Endometrial microvascular endothelial cells (primary cell): Measurements from ENCODE around the gene SCN3A. TPM values are rescaled to one million over a fixed set of nuclear protein-coding genes. Genes with fewer than 3 reads are reported as not detected.

ENCODE experiments used
- in situ Hi-C: cut with HindIII; loops from 2 replicates; pipeline ENCODE4 v1.10.0; 2017; ENCODE audit warnings: low sequenced_read_pairs, low pct_unique_long_range_greater_than_20kb; ENCODE audit errors: inconsistent ontology term
- total RNA-seq: library from RNA; depleted of rRNA; stranded (reverse); fragments of >200 nt; gene quantifications from one replicate; pipeline ENCODE4 v1.2.3, GENCODE V29; 2015; ENCODE audit errors: inconsistent ontology term

SCN3A gene
- total RNA-seq, 1 donor from 2014 or later: not detected

DNA sequence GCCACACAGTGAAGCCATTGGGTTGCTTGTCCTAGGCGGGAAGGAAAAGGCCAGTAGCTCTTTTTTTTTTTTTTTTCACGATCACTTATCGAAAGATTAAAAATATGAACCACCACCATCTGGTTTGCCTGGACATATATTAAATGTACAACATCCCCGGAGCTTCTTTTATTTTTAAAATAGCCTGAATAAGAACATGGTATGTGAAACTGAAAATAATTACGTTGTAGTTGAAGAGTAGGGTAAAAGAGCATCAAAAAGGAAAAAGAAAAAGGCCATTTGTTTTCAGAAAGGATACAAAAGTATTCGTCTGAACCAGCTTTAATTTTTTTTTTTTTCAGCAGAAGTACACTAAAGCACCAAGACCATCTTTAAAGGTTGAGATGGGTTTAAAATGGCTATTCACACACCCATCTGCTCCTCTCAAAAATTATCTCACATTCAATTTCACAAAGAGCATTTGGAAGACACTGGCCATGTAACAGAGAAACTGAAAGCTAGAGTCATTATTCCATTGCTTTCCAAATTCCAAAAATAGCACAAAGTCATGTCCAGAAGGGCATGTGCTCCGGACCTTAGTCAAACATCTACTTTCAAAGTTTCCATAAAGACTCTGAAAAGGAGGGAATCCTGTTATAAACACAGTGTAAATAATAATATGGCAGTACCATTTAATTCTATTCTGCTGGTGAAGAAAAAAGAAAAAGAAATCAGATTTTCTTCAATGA is 82.9 kb downstream of the SCN3A start:
- in situ Hi-C loops: no loop called here

DNA sequence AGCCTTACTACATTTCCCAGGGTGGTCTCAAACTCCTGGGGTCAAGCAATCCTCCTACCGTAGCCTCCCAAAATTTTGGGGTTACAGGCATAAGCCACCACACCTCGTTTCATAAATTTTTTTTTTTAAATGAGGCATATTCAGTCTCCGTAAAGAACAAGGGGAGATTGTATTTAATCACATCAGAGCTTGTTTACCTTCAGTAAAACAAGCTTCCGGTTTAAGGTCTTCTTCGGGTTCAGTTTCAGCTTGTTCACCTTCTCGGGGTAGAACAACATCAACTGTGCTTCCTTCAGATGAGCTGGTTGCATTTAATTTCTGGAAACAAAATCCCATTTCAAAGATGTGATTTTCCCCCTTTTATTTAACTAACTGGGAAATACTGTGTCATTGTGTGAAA is 88.6 kb downstream of the SCN3A start:
- in situ Hi-C loops: no loop called here

DNA sequence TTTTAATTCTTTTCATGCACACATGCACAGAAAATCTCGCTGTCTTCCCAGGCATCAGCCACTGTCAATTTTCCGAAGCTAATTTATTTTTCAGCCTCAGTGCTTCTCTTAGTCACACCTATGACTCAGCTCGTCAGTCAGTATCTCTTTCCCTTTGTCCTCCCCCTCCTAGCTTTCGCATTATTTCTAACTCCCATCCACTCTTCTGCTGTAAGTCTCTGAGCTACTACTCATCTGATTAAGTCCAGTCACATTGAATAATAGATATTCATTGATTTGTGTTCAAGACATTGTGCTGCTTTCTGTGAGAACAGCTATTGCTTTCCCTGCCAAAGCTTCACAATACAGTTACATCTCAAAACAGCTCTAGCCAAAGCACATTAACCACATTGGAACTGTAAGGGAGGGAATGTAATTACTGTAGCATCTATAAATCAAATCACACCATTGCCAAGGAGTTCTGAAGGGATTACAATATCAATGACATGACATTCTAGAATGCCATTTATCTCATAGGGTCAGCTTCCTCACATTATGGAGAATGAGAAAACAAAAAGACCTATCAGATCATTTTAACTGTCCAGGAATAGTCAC is 89.4 kb downstream of the SCN3A start:
- in situ Hi-C loops: no loop called here

DNA sequence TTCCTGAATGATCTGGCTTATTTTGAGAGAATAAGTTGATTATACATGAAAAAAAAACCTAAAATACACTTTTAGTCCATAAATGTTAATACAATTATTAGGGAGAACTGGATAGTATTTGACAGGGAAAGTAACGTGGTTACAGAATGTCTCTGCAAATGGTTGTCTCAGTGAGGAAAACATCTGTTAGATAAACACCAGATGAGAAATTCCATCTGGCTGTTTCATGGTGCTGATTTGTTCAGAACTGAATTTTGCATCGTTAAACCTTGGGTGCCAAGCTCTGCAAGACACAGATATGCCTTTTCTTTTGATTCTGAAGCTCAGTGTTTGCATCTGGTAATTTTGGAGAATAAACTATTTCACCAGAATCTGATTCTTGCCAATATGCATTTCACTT is 90.4 kb downstream of the SCN3A start:
- in situ Hi-C loops: no loop called here

DNA sequence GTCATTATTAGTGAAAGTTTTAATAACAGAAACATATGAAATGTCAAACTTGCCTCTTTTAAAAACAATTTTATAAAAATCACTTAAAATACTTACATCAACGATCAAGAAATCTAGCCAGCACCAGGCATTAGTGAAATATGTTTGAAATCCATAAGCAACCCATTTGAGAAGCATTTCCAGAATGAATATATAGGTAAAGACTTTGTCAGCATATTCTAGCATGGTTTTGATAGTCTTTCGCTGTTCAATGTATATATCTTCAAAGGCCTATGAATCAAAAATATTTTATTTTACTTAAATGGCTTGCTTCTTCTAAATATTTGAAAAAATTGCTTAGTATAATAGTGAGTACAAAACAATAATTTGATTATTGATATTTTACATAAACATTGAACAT is 91.1 kb downstream of the SCN3A start:
- in situ Hi-C loops: no loop called here

DNA sequence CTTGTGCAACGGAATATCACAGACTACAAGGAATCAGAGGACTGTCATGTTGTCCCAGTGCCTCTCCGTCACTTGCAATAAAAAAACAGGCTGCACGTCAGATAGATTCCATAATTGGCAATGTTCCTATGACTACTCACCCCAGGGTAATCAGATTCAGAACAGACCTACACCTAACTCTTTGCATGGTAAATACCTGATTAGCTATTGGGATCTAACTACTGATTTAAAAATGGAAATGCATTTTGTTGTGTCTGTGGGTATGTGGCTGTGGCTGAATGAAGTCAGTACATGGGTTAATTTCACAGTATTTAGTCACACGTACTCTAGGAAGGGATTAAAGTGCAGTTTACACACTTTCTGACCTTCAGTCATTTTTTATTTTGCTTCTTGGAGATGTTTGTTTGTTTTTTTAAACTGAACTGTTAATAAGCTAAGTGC is 91.7 kb downstream of the SCN3A start:
- in situ Hi-C loops: no loop called here

DNA sequence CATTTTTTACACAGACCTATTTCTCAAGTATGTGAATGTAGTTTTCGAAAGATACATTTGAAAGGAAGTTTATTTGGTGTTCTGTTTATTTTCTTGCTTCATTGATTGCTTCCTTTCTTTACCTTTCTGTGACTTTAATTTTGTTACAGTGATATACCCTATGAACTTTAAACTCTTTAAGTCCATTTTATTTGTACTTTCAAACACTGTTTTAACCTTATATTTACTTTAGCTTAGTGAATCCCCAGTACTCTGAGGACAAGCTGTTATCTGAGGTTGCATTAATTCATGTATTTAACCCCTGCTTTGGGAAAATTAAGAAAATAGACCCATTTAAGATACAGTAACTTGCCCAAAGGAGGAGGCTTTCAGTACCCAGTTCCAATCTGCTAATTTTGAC is 93.5 kb downstream of the SCN3A start:
- in situ Hi-C loops: no loop called here

DNA sequence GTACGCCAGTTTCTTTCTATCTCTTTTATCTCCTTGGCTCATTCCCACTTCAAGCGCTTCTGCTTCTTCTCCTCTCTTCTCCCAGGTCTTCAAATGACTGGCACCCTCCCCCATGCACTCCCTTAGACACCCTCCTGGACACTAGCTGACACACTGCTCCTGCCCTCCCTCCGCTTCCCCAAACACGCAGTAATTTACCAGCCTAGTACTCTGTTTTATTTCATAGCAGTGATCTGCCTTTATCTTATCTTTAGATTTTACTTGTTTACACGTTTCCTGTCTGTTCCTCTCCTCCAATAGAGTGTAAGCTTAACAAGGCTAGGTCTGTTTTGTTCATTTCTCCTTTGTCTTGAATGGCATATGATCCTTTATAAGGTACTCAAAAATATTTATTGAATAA is 93.9 kb downstream of the SCN3A start:
- in situ Hi-C loops: no loop called here

DNA sequence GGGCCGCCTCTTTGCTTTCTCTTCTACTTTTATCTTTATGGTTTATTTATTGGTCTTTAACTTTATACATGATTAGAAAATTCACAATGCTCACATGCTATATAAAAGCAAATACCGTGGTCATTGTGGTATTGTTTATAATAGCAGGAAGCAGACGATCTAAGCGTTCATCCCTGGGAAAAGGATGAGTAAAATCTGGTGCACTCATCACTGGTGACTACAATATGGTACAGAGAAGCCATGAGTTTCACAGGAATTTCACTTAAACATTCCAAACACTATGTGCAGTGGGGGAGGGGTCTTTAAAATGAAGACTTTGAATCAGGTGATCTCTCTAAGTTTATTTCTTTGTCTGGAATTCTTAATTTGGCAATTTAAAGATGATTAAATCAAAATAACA is 97.9 kb downstream of the SCN3A start:
- in situ Hi-C loops: no loop called here

DNA sequence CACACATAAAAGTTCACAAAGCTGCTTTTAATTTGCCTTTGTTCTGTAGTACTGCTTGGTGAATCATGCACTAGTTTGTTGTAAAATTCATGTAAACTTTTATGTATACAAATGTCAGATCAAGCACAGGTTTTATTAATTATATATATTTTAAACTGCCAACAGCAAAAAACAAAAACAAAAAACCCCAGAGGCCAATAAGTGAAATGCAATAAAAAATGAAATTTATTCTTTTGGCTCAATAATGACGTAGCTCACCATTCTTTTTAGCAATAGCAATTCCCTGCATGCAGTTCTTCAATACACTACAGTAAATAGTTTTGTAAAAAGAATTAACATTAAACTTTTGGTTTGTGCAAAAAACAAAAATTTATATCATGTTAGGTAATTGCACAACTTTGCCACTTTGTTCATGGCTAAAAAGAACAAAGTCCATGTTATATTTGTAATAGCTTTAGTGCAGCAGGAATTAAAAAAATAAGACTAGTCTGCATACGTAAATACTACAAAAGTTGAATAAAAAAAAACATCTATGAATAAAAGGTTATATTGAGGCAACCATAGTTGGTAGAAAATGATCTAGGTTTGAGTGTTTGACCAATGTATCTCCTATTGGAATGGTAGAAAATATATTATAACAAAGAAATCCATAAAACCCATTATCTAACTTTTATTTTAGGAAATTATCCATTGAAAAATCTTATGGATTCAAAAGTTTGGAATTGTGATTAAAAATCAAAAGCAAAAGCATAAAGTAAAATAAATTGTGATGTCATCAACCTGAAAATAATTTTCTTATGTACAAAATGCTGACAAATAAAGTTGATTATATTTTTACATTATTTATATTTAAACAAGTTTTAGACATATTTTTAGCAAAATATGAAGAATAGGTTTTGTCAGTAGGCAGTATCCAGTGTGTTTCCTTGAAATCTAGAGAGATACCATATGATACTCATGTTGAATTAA is 115.6 kb downstream of the SCN3A start:
- in situ Hi-C loops: no loop called here

DNA sequence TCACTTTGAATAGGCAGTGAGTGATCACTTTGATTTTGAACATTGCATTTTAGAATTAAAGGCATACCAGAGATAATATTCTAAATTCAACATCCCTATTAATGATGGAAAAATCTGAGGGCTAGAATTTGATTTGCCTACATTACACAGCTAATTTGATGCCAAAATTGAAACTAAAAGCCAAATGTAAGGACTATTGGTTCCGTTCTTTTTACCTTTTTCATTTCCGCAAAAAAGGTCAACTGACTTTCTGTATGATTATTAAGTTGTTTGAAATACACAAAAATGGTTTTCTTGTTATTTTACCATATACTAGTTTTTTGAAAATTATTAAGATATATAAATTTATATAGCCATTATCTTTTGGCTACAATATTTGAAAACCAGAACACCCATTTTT is 117.5 kb downstream of the SCN3A start:
- in situ Hi-C loops: no loop called here

DNA sequence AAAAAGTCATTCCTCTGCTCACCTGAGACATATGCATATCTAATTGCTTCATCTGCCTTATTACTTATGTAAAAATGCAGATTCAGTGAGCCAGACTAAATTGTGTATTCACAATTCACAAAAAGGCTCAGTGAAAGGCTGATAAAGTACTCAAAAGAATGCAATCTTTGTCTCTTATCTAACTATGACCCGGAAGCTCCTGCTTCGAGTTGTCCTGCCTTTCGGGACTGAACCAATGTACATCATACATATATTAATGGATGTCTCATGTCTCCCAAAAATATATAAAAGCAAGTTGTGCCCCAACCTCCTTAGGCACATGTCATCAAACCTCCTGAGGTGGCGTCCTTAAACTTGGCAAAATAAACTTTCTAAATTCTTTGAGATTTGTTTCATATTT is 120.5 kb downstream of the SCN3A start:
- in situ Hi-C loops: no loop called here

DNA sequence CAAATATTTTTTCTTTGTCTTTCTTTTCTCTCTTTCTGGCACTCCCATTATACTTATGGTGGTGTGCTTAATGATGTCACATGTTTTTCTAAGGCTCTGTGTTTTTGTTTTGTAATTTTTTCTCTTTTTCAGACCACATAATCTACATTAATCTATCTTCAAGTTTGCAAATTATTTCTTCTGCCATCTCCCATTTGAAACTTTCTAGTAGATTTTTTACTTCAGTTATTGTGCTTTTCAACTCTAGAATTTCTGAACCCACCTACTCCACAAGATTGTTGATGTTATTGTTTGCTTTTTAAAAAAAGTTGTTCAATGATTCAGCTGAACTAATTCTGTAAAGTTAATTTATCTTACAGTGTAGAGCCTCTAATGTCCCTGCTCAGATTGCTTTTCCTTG is 121.4 kb downstream of the SCN3A start:
- in situ Hi-C loops: no loop called here

DNA sequence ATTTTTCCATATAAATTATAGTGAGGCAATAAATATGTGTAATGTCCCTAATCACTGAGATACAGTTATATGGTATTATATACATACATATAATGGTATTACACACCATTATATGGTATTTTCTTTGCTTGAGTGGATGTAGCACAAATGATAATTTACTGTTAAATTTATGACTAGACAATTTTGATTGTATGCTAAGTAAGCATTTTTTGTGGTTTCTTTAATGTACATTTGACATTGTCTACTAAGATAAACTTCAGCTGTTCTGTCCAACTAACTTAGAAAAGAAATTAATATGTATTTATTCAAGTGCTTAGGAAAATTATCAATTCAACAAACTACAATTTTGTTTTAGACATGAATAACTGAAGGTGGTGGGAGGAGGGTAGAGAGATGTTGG is 122.6 kb downstream of the SCN3A start:
- in situ Hi-C loops: no loop called here

DNA sequence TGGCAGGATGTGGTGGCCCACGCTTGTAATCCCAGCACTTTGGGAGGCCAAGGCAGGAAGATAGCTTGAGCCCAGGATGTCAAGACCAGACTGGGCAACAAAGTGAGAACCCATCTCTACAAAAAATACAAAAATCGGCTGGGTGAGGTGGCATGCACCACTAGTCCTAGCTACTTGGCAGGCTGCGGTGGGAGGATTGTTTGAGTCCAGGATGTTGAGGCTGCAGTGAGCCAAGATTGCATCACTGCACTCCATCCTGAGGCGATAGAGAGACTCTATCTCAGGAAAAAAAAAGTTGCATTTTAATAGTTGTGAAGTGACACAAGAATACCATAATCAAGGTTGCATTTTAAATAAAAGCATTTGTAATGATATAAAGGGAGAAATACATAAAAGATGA is 124.4 kb downstream of the SCN3A start:
- in situ Hi-C loops: no loop called here

DNA sequence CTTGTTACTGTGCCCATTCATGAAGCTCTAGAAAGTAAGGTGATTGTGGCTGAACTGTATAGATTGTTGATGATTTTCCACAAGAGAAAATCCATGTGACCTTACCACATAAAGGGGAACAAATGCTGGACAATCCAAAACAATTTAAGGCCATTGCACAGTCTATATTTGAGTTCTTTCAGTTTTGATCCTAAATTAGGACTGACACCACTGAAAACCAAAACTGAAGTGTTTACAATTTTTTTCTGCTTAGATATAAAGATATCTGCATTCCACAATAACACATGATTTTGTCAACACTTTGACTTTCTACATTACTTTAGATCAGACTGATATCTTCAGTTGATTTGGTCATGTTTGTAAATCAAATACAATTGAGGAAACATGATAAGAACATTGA is 124.9 kb downstream of the SCN3A start:
- in situ Hi-C loops: no loop called here

DNA sequence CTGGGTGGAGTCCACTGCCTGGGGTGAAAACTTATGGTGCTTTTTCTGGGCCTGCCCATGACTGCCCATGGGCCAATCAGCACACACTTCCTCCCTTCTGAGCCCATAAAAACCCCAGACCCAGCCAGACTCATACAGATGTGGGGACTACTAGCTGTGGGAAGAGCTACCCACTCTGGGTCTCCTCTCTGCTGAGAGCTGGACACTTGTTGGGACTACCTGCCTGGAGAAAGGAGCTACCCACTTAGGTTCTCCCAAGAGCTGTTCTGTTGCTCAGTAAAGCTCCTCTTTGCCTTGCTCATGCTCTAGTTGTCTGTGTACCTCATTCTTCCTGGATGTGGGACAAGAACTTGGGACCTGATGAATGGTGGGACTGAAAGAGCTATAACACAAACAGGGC is 129.0 kb downstream of the SCN3A start:
- in situ Hi-C loops: no loop called here

DNA sequence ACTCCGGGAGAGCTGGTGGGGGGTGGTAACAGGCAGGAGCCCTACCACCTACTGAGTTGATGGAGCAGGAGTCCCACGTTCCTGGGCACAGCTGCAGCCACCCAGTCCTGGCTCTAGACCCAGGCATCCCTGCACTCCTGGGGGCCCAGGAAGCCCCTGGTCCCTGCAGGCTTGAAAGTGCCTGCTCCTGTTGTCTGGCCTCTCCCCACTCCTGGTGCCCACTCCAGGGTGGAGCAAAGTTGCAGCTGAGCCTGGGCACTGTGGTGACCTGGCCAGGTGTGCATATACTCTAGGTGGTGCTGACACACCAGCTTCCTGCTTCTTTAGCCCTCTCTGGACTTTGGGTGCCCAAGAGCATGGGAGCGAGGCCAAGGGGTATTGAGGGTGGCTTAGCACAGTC is 129.5 kb downstream of the SCN3A start:
- in situ Hi-C loops: no loop called here

DNA sequence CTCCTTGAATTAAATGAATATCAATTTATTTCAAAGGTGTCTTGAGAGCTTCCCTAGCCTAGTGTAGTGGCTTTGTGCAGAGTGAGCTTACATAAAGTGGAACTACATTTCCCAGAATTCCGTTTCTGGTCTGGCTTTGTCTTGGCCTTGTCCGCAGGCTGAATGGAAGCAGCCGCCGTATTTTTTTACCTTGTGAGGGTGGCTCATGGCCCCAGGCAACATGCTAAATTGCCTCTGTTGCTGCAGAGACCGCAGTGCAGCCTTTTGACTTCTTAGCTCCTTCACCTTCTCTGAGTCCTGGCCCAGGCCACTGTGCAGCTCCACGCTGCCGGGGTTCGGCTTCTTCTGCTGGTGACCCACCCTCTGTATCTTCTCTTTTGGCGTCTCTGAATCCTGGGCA is 133.8 kb downstream of the SCN3A start:
- in situ Hi-C loops: no loop called here

DNA sequence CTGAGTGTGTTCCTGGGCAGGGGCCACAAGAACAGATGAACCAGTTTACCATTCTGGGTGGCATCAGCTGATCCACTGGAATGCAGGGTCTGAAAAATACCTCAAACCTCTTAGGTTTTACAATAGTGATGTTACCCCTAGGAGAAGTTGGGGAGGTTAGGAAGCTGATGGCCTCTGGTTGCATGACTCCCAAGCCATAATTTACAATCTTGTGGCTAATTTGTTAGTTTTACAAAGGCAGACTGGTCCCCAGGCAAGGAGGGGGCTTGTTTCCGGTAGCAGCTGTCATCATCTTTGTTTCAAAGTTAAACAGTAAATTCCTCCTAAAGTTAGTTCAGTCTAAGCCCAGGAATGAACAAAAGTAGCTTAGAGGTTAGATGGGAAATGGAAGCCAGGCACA is 134.7 kb downstream of the SCN3A start:
- in situ Hi-C loops: no loop called here
